ENCODE results near the gene NAT14.

DNA sequence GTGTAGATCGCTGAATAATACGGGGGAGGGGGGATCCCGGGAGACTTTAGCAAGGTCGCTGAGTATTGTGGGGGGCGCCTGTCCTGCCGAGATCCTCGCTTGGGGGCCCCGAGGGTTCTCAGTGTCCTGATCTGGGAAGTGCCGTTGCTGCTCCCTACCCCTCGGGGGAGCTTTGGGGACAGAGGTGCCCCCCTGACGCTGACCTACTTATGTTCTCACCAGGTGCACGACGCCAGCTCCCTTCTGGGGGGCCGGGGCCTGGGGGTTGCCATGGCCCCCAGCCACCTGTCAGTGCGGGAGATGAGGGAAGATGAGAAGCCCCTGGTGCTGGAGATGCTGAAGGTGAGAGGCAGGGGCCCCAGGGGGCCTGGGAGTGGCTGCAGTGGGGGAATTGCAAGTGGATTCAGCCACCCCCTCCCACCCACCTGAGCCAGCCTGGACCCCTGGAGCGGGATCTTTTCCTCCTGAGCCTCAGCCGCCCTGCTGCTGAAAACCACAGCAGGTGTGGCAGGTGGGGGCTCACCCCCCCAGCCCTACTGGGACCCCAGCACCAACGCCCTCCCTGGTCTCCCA lies 537 bp downstream of the NAT14 start:
- no peak for TF ChIP-seq POLR2AphosphoS5 (IDR thresholded peaks at IDR 0.05)
- TF ChIP-seq, protein P1, sequence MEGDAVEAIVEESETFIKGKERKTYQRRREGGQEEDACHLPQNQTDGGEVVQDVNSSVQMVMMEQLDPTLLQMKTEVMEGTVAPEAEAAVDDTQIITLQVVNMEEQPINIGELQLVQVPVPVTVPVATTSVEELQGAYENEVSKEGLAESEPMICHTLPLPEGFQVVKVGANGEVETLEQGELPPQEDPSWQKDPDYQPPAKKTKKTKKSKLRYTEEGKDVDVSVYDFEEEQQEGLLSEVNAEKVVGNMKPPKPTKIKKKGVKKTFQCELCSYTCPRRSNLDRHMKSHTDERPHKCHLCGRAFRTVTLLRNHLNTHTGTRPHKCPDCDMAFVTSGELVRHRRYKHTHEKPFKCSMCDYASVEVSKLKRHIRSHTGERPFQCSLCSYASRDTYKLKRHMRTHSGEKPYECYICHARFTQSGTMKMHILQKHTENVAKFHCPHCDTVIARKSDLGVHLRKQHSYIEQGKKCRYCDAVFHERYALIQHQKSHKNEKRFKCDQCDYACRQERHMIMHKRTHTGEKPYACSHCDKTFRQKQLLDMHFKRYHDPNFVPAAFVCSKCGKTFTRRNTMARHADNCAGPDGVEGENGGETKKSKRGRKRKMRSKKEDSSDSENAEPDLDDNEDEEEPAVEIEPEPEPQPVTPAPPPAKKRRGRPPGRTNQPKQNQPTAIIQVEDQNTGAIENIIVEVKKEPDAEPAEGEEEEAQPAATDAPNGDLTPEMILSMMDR (IDR thresholded peaks at IDR 0.05), result no peak
- no peak for TF ChIP-seq POLR2A (IDR thresholded peaks at IDR 0.05)
